Endothelial cell of umbilical vein (primary cell): ENCODE data around the gene PAPPA. TPM values are rescaled to one million over a fixed set of nuclear protein-coding genes. Genes with fewer than 3 reads are reported as not detected.

Source experiments
- BruUV-seq: library from RNA; stranded (reverse); fragments of 400-500 nt; replicated peaks from 2 replicates; lab custom pipeline; 2021; lab: Mats Ljungman, UMichigan
- CTCF ChIA-PET: fragments of 300-600, 350-600 bp; sonication (Branson Sonifier 250); formaldehyde crosslinking; loops from one replicate; lab custom pipeline; 2021; ENCODE audit warnings: antibody characterized with exemption, inconsistent platforms; lab: Charles Lee
- POLR2A ChIA-PET: fragments of 300-600, 350-600 bp; sonication (Branson Sonifier 250); formaldehyde crosslinking; loops from one replicate; lab custom pipeline; 2021; ENCODE audit warnings: antibody characterized with exemption, inconsistent platforms; lab: Charles Lee
- DNase-seq: peaks from one replicate; pipeline ENCODE4 v3.0.0-alpha.2; 2011; ENCODE audit warnings: low read depth, low spot score
- FAIRE-seq: peaks from 2 replicates; lab custom pipeline; 2011; peaks lifted over from hg19 to GRCh38; lab: Jason Lieb, UNC
- H2AFZ ChIP-seq: 2 replicates; pipeline ENCODE4 v1.6.0; 2012; ENCODE audit warnings: low read depth, low read length, control low read depth, inconsistent platforms
- H3K27ac ChIP-seq: 2 replicates; pipeline ENCODE4 v1.5.1; 2011; ENCODE audit warnings: low read depth, mild to moderate bottlenecking, control low read depth, low read length, moderate library complexity; ENCODE audit not compliant: insufficient read depth
- H3K27me3 ChIP-seq, 2 experiments: 2 replicates each; pipeline versions ENCODE4 v1.6.0 to v1.6.1; 2011; ENCODE audit warnings: low read length in 2 of 2, mixed read lengths in 1 of 2; ENCODE audit not compliant: control insufficient read depth in 2 of 2, insufficient read depth in 2 of 2
- H3K36me3 ChIP-seq, 2 experiments: 2 replicates in 1 of 2; 3 replicates in 1 of 2; pipeline ENCODE4 v1.5.1; 2011; ENCODE audit warnings: low read length in 2 of 2, mild to moderate bottlenecking in 1 of 2, moderate library complexity in 1 of 2; ENCODE audit not compliant: control insufficient read depth in 2 of 2, insufficient read depth in 2 of 2; ENCODE audit errors: extremely low read depth in 1 of 2
- H3K4me1 ChIP-seq: 3 replicates; pipeline ENCODE4 v1.5.1; 2011; ENCODE audit warnings: mild to moderate bottlenecking, low read length; ENCODE audit not compliant: control insufficient read depth, insufficient read depth; ENCODE audit errors: extremely low read depth
- H3K4me2 ChIP-seq: 2 replicates; pipeline ENCODE4 v1.6.1; 2011; ENCODE audit warnings: low read length, control low read depth, mixed read lengths; ENCODE audit not compliant: insufficient read depth
- H3K4me3 ChIP-seq, 3 experiments: fragments of 200-600 bp in 1 of 3; sonication (generic), shearing (Covaris generic) in 1 of 3; replicated peaks in 1 of 3; 2 replicates each; pipeline ENCODE4 v1.5.1; 2011 to 2016; ENCODE audit warnings: control low read depth in 3 of 3, low read length in 3 of 3, mild to moderate bottlenecking in 2 of 3, inconsistent platforms in 1 of 3, low read depth in 1 of 3, moderate library complexity in 1 of 3; ENCODE audit not compliant: insufficient read depth in 1 of 3
- H3K79me2 ChIP-seq: 2 replicates; pipeline ENCODE4 v1.6.0; 2012; ENCODE audit warnings: low read length, inconsistent platforms; ENCODE audit not compliant: control insufficient read depth, insufficient read depth
- H3K9ac ChIP-seq: replicated peaks from 2 replicates; pipeline ENCODE3; 2011; ENCODE audit warnings: low read length, control low read depth; ENCODE audit not compliant: insufficient read depth; ENCODE audit errors: extremely low read depth
- H3K9me1 ChIP-seq: replicated peaks from 3 replicates; pipeline ENCODE4 v1.6.0; 2011; ENCODE audit warnings: mild to moderate bottlenecking, low read length; ENCODE audit not compliant: control insufficient read depth, insufficient read depth; ENCODE audit errors: extremely low read depth
- H3K9me3 ChIP-seq: replicated peaks from 2 replicates; pipeline ENCODE4 v1.5.1; 2012; ENCODE audit warnings: low read length, inconsistent platforms; ENCODE audit not compliant: control insufficient read depth, insufficient read depth
- H4K20me1 ChIP-seq: replicated peaks from 2 replicates; pipeline ENCODE3; 2011; ENCODE audit warnings: mild to moderate bottlenecking, low read length; ENCODE audit not compliant: control insufficient read depth, insufficient read depth; ENCODE audit errors: extremely low read depth
- CTCF ChIP-seq, 2 donors: IDR thresholded peaks; 1 replicate in 1 of 2; 2 replicates in 1 of 2; pipeline ENCODE4 v1.5.1; 2011; ENCODE audit warnings: low read length in 2 of 2, mild to moderate bottlenecking in 2 of 2, moderate library complexity in 2 of 2, control low read depth in 1 of 2, inconsistent platforms in 1 of 2, low read depth in 1 of 2; ENCODE audit not compliant: insufficient read depth in 1 of 2; ENCODE audit errors: extremely low read depth in 1 of 2
- EZH2 ChIP-seq: IDR thresholded peaks from 2 replicates; pipeline ENCODE4 v1.6.1; 2012; ENCODE audit warnings: borderline replicate concordance, low read depth, mild to moderate bottlenecking, moderate library complexity, low read length, inconsistent platforms; ENCODE audit not compliant: severe bottlenecking
- FOS ChIP-seq: IDR thresholded peaks from 2 replicates; pipeline ENCODE4 v1.6.1; 2011; ENCODE audit warnings: mild to moderate bottlenecking, low read length, moderate library complexity, borderline replicate concordance; ENCODE audit not compliant: insufficient read depth
- GATA2 ChIP-seq: IDR thresholded peaks from 2 replicates; pipeline ENCODE4 v1.7.0; 2011; ENCODE audit warnings: low read depth, mild to moderate bottlenecking, moderate library complexity, mixed read lengths, low read length; ENCODE audit not compliant: insufficient read length, insufficient read depth
- JUN ChIP-seq: IDR thresholded peaks from 2 replicates; pipeline ENCODE4 v1.6.1; 2011; ENCODE audit warnings: borderline replicate concordance, low read depth; ENCODE audit not compliant: insufficient read length, insufficient read depth
- MAX ChIP-seq: IDR thresholded peaks from 2 replicates; pipeline ENCODE4 v1.6.1; 2011; ENCODE audit not compliant: insufficient read depth, insufficient read length
- MYC ChIP-seq: IDR thresholded peaks from one replicate; pipeline ENCODE4 v1.6.1; 2011; ENCODE audit warnings: mild to moderate bottlenecking, low read depth, low read length
- POLR2A ChIP-seq: IDR thresholded peaks from 2 replicates; pipeline ENCODE4 v1.6.1; 2012; ENCODE audit warnings: low read depth, mild to moderate bottlenecking, control low read depth, low read length
- POLR2AphosphoS5 ChIP-seq: IDR thresholded peaks from 2 replicates; pipeline ENCODE4 v1.6.1; 2012; ENCODE audit warnings: low read depth, mild to moderate bottlenecking, control low read depth, low read length, moderate library complexity; ENCODE audit not compliant: insufficient read depth
- dilution Hi-C: fragments of 300-500 bp; cut with MboI; formaldehyde crosslinking; loops from one replicate; pipeline ENCODE4 v1.15.0; 2019; ENCODE audit warnings: low sequenced_read_pairs; ENCODE audit not compliant: extremely low pct_ligation_motif_present
- intact Hi-C: fragments of 100-400 bp; cut with micrococcal nuclease; formaldehyde crosslinking; loops from one replicate; pipeline ENCODE4 v1.10.0; 2022
- polyA plus RNA-seq, 4 experiments: library from polyadenylated mRNA; depleted of rRNA in 3 of 4; stranded (reverse) in 3 of 4; unstranded in 1 of 4; fragments of >200 nt; gene quantifications; 2 replicates each; pipeline versions ENCODE4 v1.2.1 to v1.2.3, GENCODE V29; 2011 to 2012; ENCODE audit warnings: missing spikeins in 1 of 4
- total RNA-seq: library from RNA; stranded (reverse); gene quantifications from 2 replicates; pipeline ENCODE4 v1.2.3, GENCODE V29; 2021

PAPPA gene
- total and polyA plus RNA-seq, 2 donors (not counting 3 experiments of a cell fraction or from before 2014, with no cell fraction given), result 0.13 to 0.41 TPM

GRCh38 chr9:116232424-116233159 is 79.0 kb downstream of the PAPPA start:
- H3K9ac ChIP-seq, result no peak overlapping the region
- dilution Hi-C loops, result no loop called here
- DNase-seq (no peak), FAIRE-seq (no peak)
- TF ChIP-seq EZH2, result no peak
- TF ChIP-seq MYC, result no peak
- no peak for TF ChIP-seq MAX
- no peak for TF ChIP-seq JUN
- no peak for TF ChIP-seq POLR2A
- no peak for TF ChIP-seq CTCF (IDR thresholded peaks at IDR 0.05; ENCODE audit: extremely low read depth in 1 of 2, insufficient read depth in 1 of 2, low read depth in 1 of 2, low read length in 2 of 2)
- no peak for TF ChIP-seq GATA2
- no peak for TF ChIP-seq FOS
- no peak for TF ChIP-seq POLR2AphosphoS5
- H3K36me3 ChIP-seq, result no peaks in the 10 kb centered on the region
- no peak overlapping the region for H3K4me2 ChIP-seq
- no peak overlapping the region for H3K27ac ChIP-seq
- no peaks in the 10 kb centered on the region for H3K27me3 ChIP-seq
- BruUV-seq, result no TSS peak
- no peak overlapping the region for H2AFZ ChIP-seq
- intact Hi-C loops, result no loop called here
- ChIA-PET POLR2A (no interaction called here), CTCF (no interaction called here)
- H3K4me3 ChIP-seq, result no peak overlapping the region
- H3K9me3 ChIP-seq, result no peaks in the 10 kb centered on the region
- H4K20me1 ChIP-seq, result no peaks in the 10 kb centered on the region
- H3K4me1 ChIP-seq, result no peaks in the 10 kb centered on the region
- H3K9me1 ChIP-seq, result no peaks in the 10 kb centered on the region
- H3K79me2 ChIP-seq, result no peaks in the 10 kb centered on the region
